C4-2B (cell line): Measurements from ENCODE around the gene TAF7.

ENCODE experiments used
- ZFX ChIP-seq: fragments of 450-650 bp; IDR thresholded peaks from 2 replicates; pipeline ENCODE4 v1.6.1; 2017
- TF ChIP-seq, protein P1 (sequence below): fragments of 450-650 bp; conservative IDR thresholded peaks from 2 replicates; pipeline ENCODE4 v1.5.1; 2017; ENCODE audit warnings: mild to moderate bottlenecking

DNA sequence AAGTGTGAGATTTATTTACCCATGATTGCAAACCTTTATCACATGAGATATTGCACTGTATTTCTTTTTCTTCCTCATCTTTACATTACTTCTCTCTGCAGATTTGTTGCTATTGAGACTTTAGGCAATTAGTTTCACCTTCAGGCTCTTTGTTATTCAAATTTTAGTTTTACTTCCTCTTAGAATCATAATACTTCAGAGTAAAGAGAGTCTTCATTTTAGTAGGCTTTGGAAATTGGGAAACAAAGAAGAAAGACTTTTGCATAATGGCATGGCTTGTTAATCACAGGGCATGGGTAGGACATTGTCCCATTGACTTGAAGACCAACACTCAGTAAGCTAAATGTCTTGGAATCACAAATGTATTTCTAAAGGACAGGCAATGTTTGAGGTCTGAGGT lies 42.1 kb upstream of the TAF7 start:
- TF ChIP-seq, protein P1, sequence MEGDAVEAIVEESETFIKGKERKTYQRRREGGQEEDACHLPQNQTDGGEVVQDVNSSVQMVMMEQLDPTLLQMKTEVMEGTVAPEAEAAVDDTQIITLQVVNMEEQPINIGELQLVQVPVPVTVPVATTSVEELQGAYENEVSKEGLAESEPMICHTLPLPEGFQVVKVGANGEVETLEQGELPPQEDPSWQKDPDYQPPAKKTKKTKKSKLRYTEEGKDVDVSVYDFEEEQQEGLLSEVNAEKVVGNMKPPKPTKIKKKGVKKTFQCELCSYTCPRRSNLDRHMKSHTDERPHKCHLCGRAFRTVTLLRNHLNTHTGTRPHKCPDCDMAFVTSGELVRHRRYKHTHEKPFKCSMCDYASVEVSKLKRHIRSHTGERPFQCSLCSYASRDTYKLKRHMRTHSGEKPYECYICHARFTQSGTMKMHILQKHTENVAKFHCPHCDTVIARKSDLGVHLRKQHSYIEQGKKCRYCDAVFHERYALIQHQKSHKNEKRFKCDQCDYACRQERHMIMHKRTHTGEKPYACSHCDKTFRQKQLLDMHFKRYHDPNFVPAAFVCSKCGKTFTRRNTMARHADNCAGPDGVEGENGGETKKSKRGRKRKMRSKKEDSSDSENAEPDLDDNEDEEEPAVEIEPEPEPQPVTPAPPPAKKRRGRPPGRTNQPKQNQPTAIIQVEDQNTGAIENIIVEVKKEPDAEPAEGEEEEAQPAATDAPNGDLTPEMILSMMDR = no peak
- TF ChIP-seq ZFX = no peak
